GM12878 (cell line): ENCODE data around the gene BBS12. TPM values are rescaled to one million over a fixed set of nuclear protein-coding genes. Genes with fewer than 3 reads are reported as not detected.

Experiments
- ATAC-seq: fragments of 200-7000 bp; cut with Tn5 transposase; 3 replicates; pipeline ENCODE4 v1.9.1; 2020; ENCODE audit warnings: mild to moderate bottlenecking, moderate library complexity
- BruUV-seq: library from RNA; stranded (reverse); fragments of 400-500 nt; replicated peaks from 2 replicates; lab custom pipeline; 2021; lab: Mats Ljungman, UMichigan
- CTCF ChIA-PET: fragments of 300-600 bp; sonication (Branson Sonifier 250); formaldehyde crosslinking; extraction: SDS; loops from one replicate; lab custom pipeline; 2021; ENCODE audit warnings: inconsistent platforms; lab: Yijun Ruan, JAX
- POLR2A ChIA-PET: fragments of 350-600 bp; formaldehyde crosslinking; extraction: SDS; loops from one replicate; lab custom pipeline; 2021; ENCODE audit warnings: inconsistent platforms; lab: Charles Lee
- RAD21 ChIA-PET: fragments of 300-600 bp; sonication (Branson Sonifier 250); formaldehyde crosslinking; loops from one replicate; lab custom pipeline; 2023; ENCODE audit warnings: antibody characterized with exemption; ENCODE audit not compliant: unreplicated experiment; lab: Charles Lee
- SMC1A ChIA-PET: fragments of 300-600 bp; sonication (Branson Sonifier 250); formaldehyde crosslinking; loops from one replicate; lab custom pipeline; 2023; ENCODE audit not compliant: unreplicated experiment, uncharacterized antibody; lab: Charles Lee
- DNase-seq: peaks from one replicate; pipeline ENCODE4 v3.0.0-alpha.2; 2011; ENCODE audit warnings: low read depth, low spot score
- FAIRE-seq: peaks from 3 replicates; lab custom pipeline; 2011; peaks lifted over from hg19 to GRCh38; lab: Jason Lieb, UNC
- H2AFZ ChIP-seq: 2 replicates; pipeline ENCODE4 v1.6.0; 2011; ENCODE audit warnings: low read depth, low read length, control low read depth; ENCODE audit not compliant: control insufficient read depth
- H3K27ac ChIP-seq: 2 replicates; pipeline ENCODE4 v1.5.1; 2011; ENCODE audit warnings: control low read depth; ENCODE audit not compliant: control insufficient read depth, insufficient read depth
- H3K27me3 ChIP-seq, 2 experiments: replicated peaks in 1 of 2; 2 replicates each; pipeline versions ENCODE4 v1.6.0 to v1.6.1; 2011; ENCODE audit warnings: low read length in 1 of 2; ENCODE audit not compliant: control insufficient read depth in 2 of 2, insufficient read depth in 2 of 2
- H3K36me3 ChIP-seq, 2 experiments: 2 replicates each; pipeline ENCODE4 v1.5.1; 2011; ENCODE audit warnings: low read length in 1 of 2; ENCODE audit not compliant: control insufficient read depth in 2 of 2, insufficient read depth in 2 of 2
- H3K4me1 ChIP-seq: 2 replicates; pipeline ENCODE4 v1.6.1; 2011; ENCODE audit warnings: mild to moderate bottlenecking, low read length, moderate library complexity, mixed read lengths; ENCODE audit not compliant: control insufficient read depth, insufficient read depth
- H3K4me2 ChIP-seq: 2 replicates; pipeline ENCODE4 v1.6.0; 2011; ENCODE audit warnings: control low read depth; ENCODE audit not compliant: control insufficient read depth, insufficient read depth
- H3K4me3 ChIP-seq: fragments of 200-600 bp; sonication (generic); 2 replicates; pipeline ENCODE4 v1.5.1; 2016
- H3K79me2 ChIP-seq: 2 replicates; pipeline ENCODE4 v1.6.0; 2011; ENCODE audit warnings: low read length; ENCODE audit not compliant: control insufficient read depth, insufficient read depth
- H3K9ac ChIP-seq: 2 replicates; pipeline ENCODE4 v1.8.0; 2011; ENCODE audit warnings: low read length, control low read depth, mixed read lengths; ENCODE audit not compliant: control insufficient read depth, insufficient read depth
- H3K9me3 ChIP-seq: replicated peaks from 3 replicates; pipeline ENCODE4 v1.5.1; 2011; ENCODE audit warnings: mild to moderate bottlenecking, low read length; ENCODE audit not compliant: control insufficient read depth, insufficient read depth
- H4K20me1 ChIP-seq: 2 replicates; pipeline ENCODE4 v1.6.0; 2011; ENCODE audit not compliant: control insufficient read depth, insufficient read depth
- CHD1 ChIP-seq: IDR thresholded peaks from 2 replicates; pipeline ENCODE4 v1.6.1; 2012; ENCODE audit warnings: low read depth, low read length, improper control_type of control experiment
- CREB1 ChIP-seq: IDR thresholded peaks from 2 replicates; pipeline ENCODE4 v1.6.1; 2012; ENCODE audit warnings: low read depth, mild to moderate bottlenecking, inconsistent platforms
- HDAC6 ChIP-seq: fragments of 200-600 bp; sonication (generic); IDR thresholded peaks from one replicate; pipeline ENCODE4 v1.8.0; 2017; ENCODE audit warnings: antibody characterized with exemption; ENCODE audit not compliant: unreplicated experiment
- MEF2A ChIP-seq: IDR thresholded peaks from 2 replicates; pipeline ENCODE4 v1.6.1; 2011; ENCODE audit warnings: low read depth, mild to moderate bottlenecking, low read length, moderate library complexity; ENCODE audit not compliant: insufficient read depth
- NR2F1 ChIP-seq: fragments of 450-650 bp; conservative IDR thresholded peaks from 2 replicates; pipeline ENCODE4 v1.6.1; 2017; ENCODE audit warnings: mild to moderate bottlenecking
- RB1 ChIP-seq: fragments of 450-650 bp; formaldehyde crosslinking; IDR thresholded peaks from 2 replicates; pipeline ENCODE4 v1.6.1; 2017; ENCODE audit warnings: mild to moderate bottlenecking, borderline replicate concordance
- RCOR1 ChIP-seq: conservative IDR thresholded peaks from 2 replicates; pipeline ENCODE4 v1.6.1; 2012; ENCODE audit warnings: low read depth, low read length, improper control_type of control experiment
- TCF3 ChIP-seq: IDR thresholded peaks from 2 replicates; pipeline ENCODE4 v1.6.1; 2012; ENCODE audit warnings: low read depth, mild to moderate bottlenecking, low read length, borderline replicate concordance; ENCODE audit not compliant: insufficient read depth
- WGBS: methylation state at CpG from one replicate; pipeline ENCODE4 v1.1.6; 2016; ENCODE audit warnings: low lambda C conversion rate; ENCODE audit not compliant: insufficient replicate concordance, insufficient coverage; ENCODE audit errors: missing lambda C conversion rate; 5-methylcytosine and 5-hydroxymethylcytosine counted together
- in situ Hi-C: fragments of 300-500 bp; cut with MboI; formaldehyde crosslinking; loops from 9 replicates; pipeline ENCODE4 v1.14.3; 2018; ENCODE audit warnings: mixed read lengths
- intact Hi-C: fragments of 100-400 bp; cut with micrococcal nuclease; formaldehyde crosslinking; loops from one replicate; pipeline ENCODE4 v1.14.2; 2022; ENCODE audit not compliant: unreplicated experiment
- polyA plus RNA-seq, 11 experiments: library from polyadenylated mRNA; depleted of rRNA in 4 of 11; unstranded in 6 of 11; stranded (reverse) in 5 of 11; fragments of >200 nt; fragmentation: Nextera tagmentation in 4 of 11; fragmentation: Illumina TruSeq in 1 of 11; extraction: Ambion mirVana in 4 of 11; extraction: Trizol in 1 of 11; gene quantifications; 1 replicate in 1 of 11; 2 replicates in 10 of 11; pipeline versions ENCODE4 v1.2.1 to v1.2.3, GENCODE V29; 2011 to 2016; ENCODE audit warnings: inconsistent platforms in 2 of 11, missing spikeins in 2 of 11, low read depth in 1 of 11
- total RNA-seq, 4 experiments: library from RNA; depleted of rRNA in 3 of 4; stranded (reverse); fragments of >200 nt in 3 of 4; fragmentation: Illumina TruSeq in 1 of 4; extraction: Trizol in 1 of 4; gene quantifications; 2 replicates each; pipeline versions ENCODE4 v1.2.1 to v1.2.3, GENCODE V29; 2013 to 2021
- TF ChIP-seq, protein P1 (sequence below): fragments of 450-650 bp; formaldehyde crosslinking; IDR thresholded peaks from 2 replicates; pipeline ENCODE4 v1.4.0; 2022; ENCODE audit warnings: mild to moderate bottlenecking, moderate library complexity
- TF ChIP-seq, protein P2 (sequence below): IDR thresholded peaks from 2 replicates; pipeline ENCODE4 v1.6.1; 2012; ENCODE audit warnings: improper control_type of control experiment, low read depth, low read length; ENCODE audit not compliant: insufficient replicate concordance
- TF ChIP-seq, protein P3 (sequence below): fragments of 450-650 bp; IDR thresholded peaks from 2 replicates; pipeline ENCODE4 v1.6.1; 2016; ENCODE audit warnings: mild to moderate bottlenecking, moderate library complexity, borderline replicate concordance

The BBS12 gene
- total and polyA plus RNA-seq, 10 of the 15 experiments (the other 5 are each of a cell fraction or from before 2014, with no cell fraction given): 0.15 to 0.63 (median 0.42) TPM

DNA sequence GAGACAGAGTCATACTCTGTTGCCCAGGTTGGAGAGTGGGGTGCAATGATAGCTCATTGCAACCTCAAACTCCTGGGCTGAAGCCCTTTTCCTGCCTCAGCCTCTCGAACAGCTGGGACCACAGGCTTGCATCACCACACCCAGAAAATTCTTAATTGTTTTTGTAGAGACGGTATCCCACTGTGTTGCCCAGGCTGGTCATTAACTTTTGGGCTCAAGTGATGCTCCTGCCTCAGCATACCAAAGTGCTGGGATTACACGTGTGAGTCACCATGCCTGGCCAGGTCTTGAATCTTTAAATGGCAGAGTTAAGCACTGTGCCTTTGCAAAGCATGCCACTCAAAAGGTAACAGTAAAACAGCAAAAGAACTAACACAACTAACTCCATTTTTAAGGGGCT lies 28.6 kb upstream of the BBS12 start:
- H3K4me1 ChIP-seq: no peaks in the 10 kb centered on the region
- H4K20me1 ChIP-seq: no peaks in the 10 kb centered on the region
- POLR2A ChIA-PET: no interaction called here
- H3K79me2 ChIP-seq: no peaks in the 10 kb centered on the region
- H3K36me3 ChIP-seq: no peaks in the 10 kb centered on the region
- H3K9ac ChIP-seq: no peak overlapping the region
- no peak for TF ChIP-seq TCF3
- no peak for TF ChIP-seq NR2F1
- TF ChIP-seq, protein P1, sequence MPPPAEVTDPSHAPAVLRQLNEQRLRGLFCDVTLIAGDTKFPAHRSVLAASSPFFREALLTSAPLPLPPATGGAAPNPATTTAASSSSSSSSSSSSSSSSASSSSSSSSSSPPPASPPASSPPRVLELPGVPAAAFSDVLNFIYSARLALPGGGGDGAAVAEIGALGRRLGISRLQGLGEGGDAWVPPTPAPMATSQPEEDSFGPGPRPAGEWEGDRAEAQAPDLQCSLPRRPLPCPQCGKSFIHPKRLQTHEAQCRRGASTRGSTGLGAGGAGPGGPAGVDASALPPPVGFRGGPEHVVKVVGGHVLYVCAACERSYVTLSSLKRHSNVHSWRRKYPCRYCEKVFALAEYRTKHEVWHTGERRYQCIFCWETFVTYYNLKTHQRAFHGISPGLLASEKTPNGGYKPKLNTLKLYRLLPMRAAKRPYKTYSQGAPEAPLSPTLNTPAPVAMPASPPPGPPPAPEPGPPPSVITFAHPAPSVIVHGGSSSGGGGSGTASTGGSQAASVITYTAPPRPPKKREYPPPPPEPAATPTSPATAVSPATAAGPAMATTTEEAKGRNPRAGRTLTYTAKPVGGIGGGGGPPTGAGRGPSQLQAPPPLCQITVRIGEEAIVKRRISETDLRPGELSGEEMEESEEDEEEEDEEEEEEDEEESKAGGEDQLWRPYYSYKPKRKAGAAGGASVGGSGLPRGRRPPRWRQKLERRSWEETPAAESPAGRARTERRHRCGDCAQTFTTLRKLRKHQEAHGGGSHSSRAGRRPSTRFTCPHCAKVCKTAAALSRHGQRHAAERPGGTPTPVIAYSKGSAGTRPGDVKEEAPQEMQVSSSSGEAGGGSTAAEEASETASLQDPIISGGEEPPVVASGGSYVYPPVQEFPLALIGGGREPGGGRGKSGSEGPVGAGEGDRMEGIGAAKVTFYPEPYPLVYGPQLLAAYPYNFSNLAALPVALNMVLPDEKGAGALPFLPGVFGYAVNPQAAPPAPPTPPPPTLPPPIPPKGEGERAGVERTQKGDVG (CRISPR knock-in tag): no peak
- TF ChIP-seq RB1: no peak
- no peak for TF ChIP-seq RCOR1
- TF ChIP-seq, protein P2, sequence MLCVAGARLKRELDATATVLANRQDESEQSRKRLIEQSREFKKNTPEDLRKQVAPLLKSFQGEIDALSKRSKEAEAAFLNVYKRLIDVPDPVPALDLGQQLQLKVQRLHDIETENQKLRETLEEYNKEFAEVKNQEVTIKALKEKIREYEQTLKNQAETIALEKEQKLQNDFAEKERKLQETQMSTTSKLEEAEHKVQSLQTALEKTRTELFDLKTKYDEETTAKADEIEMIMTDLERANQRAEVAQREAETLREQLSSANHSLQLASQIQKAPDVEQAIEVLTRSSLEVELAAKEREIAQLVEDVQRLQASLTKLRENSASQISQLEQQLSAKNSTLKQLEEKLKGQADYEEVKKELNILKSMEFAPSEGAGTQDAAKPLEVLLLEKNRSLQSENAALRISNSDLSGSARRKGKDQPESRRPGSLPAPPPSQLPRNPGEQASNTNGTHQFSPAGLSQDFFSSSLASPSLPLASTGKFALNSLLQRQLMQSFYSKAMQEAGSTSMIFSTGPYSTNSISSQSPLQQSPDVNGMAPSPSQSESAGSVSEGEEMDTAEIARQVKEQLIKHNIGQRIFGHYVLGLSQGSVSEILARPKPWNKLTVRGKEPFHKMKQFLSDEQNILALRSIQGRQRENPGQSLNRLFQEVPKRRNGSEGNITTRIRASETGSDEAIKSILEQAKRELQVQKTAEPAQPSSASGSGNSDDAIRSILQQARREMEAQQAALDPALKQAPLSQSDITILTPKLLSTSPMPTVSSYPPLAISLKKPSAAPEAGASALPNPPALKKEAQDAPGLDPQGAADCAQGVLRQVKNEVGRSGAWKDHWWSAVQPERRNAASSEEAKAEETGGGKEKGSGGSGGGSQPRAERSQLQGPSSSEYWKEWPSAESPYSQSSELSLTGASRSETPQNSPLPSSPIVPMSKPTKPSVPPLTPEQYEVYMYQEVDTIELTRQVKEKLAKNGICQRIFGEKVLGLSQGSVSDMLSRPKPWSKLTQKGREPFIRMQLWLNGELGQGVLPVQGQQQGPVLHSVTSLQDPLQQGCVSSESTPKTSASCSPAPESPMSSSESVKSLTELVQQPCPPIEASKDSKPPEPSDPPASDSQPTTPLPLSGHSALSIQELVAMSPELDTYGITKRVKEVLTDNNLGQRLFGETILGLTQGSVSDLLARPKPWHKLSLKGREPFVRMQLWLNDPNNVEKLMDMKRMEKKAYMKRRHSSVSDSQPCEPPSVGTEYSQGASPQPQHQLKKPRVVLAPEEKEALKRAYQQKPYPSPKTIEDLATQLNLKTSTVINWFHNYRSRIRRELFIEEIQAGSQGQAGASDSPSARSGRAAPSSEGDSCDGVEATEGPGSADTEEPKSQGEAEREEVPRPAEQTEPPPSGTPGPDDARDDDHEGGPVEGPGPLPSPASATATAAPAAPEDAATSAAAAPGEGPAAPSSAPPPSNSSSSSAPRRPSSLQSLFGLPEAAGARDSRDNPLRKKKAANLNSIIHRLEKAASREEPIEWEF: no peak
- TF ChIP-seq CHD1: no peak
- no peak for TF ChIP-seq HDAC6
- TF ChIP-seq, protein P3, sequence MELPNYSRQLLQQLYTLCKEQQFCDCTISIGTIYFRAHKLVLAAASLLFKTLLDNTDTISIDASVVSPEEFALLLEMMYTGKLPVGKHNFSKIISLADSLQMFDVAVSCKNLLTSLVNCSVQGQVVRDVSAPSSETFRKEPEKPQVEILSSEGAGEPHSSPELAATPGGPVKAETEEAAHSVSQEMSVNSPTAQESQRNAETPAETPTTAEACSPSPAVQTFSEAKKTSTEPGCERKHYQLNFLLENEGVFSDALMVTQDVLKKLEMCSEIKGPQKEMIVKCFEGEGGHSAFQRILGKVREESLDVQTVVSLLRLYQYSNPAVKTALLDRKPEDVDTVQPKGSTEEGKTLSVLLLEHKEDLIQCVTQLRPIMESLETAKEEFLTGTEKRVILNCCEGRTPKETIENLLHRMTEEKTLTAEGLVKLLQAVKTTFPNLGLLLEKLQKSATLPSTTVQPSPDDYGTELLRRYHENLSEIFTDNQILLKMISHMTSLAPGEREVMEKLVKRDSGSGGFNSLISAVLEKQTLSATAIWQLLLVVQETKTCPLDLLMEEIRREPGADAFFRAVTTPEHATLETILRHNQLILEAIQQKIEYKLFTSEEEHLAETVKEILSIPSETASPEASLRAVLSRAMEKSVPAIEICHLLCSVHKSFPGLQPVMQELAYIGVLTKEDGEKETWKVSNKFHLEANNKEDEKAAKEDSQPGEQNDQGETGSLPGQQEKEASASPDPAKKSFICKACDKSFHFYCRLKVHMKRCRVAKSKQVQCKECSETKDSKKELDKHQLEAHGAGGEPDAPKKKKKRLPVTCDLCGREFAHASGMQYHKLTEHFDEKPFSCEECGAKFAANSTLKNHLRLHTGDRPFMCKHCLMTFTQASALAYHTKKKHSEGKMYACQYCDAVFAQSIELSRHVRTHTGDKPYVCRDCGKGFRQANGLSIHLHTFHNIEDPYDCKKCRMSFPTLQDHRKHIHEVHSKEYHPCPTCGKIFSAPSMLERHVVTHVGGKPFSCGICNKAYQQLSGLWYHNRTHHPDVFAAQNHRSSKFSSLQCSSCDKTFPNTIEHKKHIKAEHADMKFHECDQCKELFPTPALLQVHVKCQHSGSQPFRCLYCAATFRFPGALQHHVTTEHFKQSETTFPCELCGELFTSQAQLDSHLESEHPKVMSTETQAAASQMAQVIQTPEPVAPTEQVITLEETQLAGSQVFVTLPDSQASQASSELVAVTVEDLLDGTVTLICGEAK: no peak
- no peak for TF ChIP-seq MEF2A
- TF ChIP-seq CREB1: no peak
- ATAC-seq: no peak
- H3K27me3 ChIP-seq: no peaks in the 10 kb centered on the region; a peak in 1 of 4 replicates
- DNase-seq: no peak
- RAD21 ChIA-PET: no interaction called here
- intact Hi-C loops: no loop called here
- H3K4me2 ChIP-seq: no peak overlapping the region
- CTCF ChIA-PET: interaction anchor here (0.9 to 1.9 kb wide), 2 partner anchors 13 to 14 kb away, joined by 5 read pairs; no protein-coding TSS in a partner anchor
- H2AFZ ChIP-seq: no peak overlapping the region
- no peak overlapping the region for H3K4me3 ChIP-seq
- no peak for FAIRE-seq
- SMC1A ChIA-PET: no interaction called here
- no peaks in the 10 kb centered on the region for H3K9me3 ChIP-seq
- in situ Hi-C loops: no loop called here
- 33% methylated on average over 3 of the region's 3 CpGs for WGBS
- no peak overlapping the region for H3K27ac ChIP-seq
- BruUV-seq: no TSS peak
